HG03378 (cell line): ENCODE measurements around the gene NTM.
A peak's percentile ranks its signal among the peaks of the same experiment; 100 is the strongest.

Source experiments
- ATAC-seq: cut with Tn5 transposase; IDR thresholded peaks from one replicate; pipeline ENCODE4 v1.9.1; 2021; ENCODE audit warnings: mild to moderate bottlenecking, moderate library complexity; ENCODE audit not compliant: unreplicated experiment

Gene NTM

GRCh38 chr11:131925829-131926228, 555.4 kb downstream of the NTM start:
- ATAC-seq: no peak

GRCh38 chr11:131928992-131929391, 558.6 kb downstream of the NTM start:
- peak; percentile 85 for ATAC-seq

- ATAC-seq: no peak
These were observed 562.3 kb downstream of the NTM start for GRCh38 chr11:131932584-131933325.

GRCh38 chr11:131934006-131934405, 563.6 kb downstream of the NTM start:
- no peak for ATAC-seq

GRCh38 chr11:131938351-131938751, 567.9 kb downstream of the NTM start:
- no peak for ATAC-seq

- ATAC-seq: no peak
These were observed 569.7 kb downstream of the NTM start for GRCh38 chr11:131940126-131940525.

- ATAC-seq: no peak
These were observed 572.5 kb downstream of the NTM start for GRCh38 chr11:131942878-131943277.

- ATAC-seq: no peak
These were observed 572.9 kb downstream of the NTM start for GRCh38 chr11:131943295-131943694.

- ATAC-seq: no peak
These were observed 574.3 kb downstream of the NTM start for GRCh38 chr11:131944736-131945135.

- ATAC-seq: no peak
These were observed 575.3 kb downstream of the NTM start for GRCh38 chr11:131945706-131946105.

- ATAC-seq: no peak
These were observed 577.1 kb downstream of the NTM start for GRCh38 chr11:131947511-131947910.

GRCh38 chr11:131951121-131951520, 580.7 kb downstream of the NTM start:
- no peak for ATAC-seq

GRCh38 chr11:131954146-131954545, 583.7 kb downstream of the NTM start:
- no peak for ATAC-seq

- no peak for ATAC-seq
These were observed 585.5 kb downstream of the NTM start for GRCh38 chr11:131955904-131956303.

- ATAC-seq: no peak
These were observed 586.8 kb downstream of the NTM start for GRCh38 chr11:131957201-131957600.

GRCh38 chr11:131957875-131958274, 587.5 kb downstream of the NTM start:
- no peak for ATAC-seq

GRCh38 chr11:131962818-131963217, 592.4 kb downstream of the NTM start:
- ATAC-seq: no peak

- no peak for ATAC-seq
These were observed 594.5 kb downstream of the NTM start for GRCh38 chr11:131964698-131965483.

- ATAC-seq: no peak
These were observed 595.1 kb downstream of the NTM start for GRCh38 chr11:131965504-131965903.

- no peak for ATAC-seq
These were observed 596.3 kb downstream of the NTM start for GRCh38 chr11:131966667-131967066.

GRCh38 chr11:131969261-131969660, 598.8 kb downstream of the NTM start:
- ATAC-seq: no peak

GRCh38 chr11:131973061-131973460, 602.6 kb downstream of the NTM start:
- ATAC-seq: no peak
